AG10803 (cell line): ENCODE results near the gene SLC6A18.

Experiments used
- DNase-seq: peaks from one replicate; pipeline ENCODE4 v3.0.0; 2010; ENCODE audit warnings: low read depth
- H3K4me3 ChIP-seq: 2 replicates; pipeline ENCODE4 v1.5.1; 2011; ENCODE audit warnings: mild to moderate bottlenecking, low read length, control low read depth
- CTCF ChIP-seq: conservative IDR thresholded peaks from 2 replicates; pipeline ENCODE4 v1.5.1; 2011; ENCODE audit warnings: mild to moderate bottlenecking, low read length, control low read depth, inconsistent platforms

SLC6A18 gene

GRCh38 chr5:1209489-1209852 lies 15.7 kb upstream of the SLC6A18 start:
- DNase-seq, result no peak
- TF ChIP-seq CTCF, result no peak
- no peak overlapping the region for H3K4me3 ChIP-seq

GRCh38 chr5:1209896-1210776 lies 15.0 kb upstream of the SLC6A18 start:
- no peak for TF ChIP-seq CTCF
- H3K4me3 ChIP-seq, result no peak overlapping the region

GRCh38 chr5:1210832-1211251 lies 14.3 kb upstream of the SLC6A18 start:
- no peak for TF ChIP-seq CTCF
- H3K4me3 ChIP-seq, result no peak overlapping the region
- DNase-seq, result no peak

More at GRCh38 chr5:1209896-1210776, 15.0 kb upstream of the SLC6A18 start:
- DNase-seq, result no peak

- TF ChIP-seq CTCF, result no peak
- no peak overlapping the region for H3K4me3 ChIP-seq
- no peak for DNase-seq
Measured at GRCh38 chr5:1211701-1212100, 13.5 kb upstream of the SLC6A18 start.

DNA sequence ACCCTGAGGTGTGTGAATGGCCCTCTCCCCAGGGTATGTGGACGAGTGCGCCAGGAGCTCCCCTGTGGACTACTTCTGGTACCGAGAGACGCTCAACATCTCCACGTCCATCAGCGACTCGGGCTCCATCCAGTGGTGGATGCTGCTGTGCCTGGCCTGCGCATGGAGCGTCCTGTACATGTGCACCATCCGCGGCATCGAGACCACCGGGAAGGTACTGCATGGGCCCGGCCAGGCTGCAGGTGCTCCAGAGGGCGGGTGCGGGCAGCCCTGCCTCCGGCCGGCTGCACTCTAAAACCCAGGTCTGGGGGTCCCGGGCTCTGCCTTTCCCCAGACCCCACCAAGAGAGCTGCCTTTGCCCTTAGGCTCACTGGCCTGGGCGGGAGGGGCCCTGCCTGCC lies 12.9 kb upstream of the SLC6A18 start:
- no peak for DNase-seq
- no peak for TF ChIP-seq CTCF
- H3K4me3 ChIP-seq, result no peak overlapping the region

- no peak overlapping the region for H3K4me3 ChIP-seq
- no peak for DNase-seq
- no peak for TF ChIP-seq CTCF
Measured at GRCh38 chr5:1212881-1213280, 12.3 kb upstream of the SLC6A18 start.

DNA sequence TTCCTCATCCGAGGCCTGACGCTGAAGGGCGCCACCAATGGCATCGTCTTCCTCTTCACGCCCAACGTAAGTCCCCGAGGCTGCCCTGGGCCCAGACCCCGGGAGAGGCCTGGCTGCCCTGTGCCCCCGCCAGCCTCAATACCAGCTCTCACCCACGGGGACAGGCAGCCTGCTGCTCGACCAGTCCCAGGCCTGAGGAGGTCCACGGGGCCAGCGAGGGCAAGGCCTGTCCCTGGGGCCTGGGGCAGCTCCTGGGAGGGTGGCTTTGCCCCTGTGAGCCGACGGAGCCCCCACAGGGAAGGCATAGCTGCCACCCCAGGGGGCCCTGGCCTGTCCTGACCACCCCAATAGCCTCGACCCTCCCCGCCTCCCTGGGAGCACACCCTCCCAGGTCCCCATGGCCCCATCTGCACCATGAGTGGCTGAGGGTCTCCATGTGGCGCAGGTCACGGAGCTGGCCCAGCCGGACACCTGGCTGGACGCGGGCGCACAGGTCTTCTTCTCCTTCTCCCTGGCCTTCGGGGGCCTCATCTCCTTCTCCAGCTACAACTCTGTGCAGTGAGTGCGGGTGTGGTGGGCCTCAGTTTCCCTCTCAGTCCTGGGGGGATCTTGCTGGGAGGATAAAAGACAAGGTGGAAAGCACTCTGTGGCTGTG lies 11.5 kb upstream of the SLC6A18 start:
- no peak for TF ChIP-seq CTCF
- DNase-seq, result no peak
- no peak overlapping the region for H3K4me3 ChIP-seq
